Left ventricle myocardium inferior (tissue), 1 donor: ENCODE results near the gene FARP1. TPM values are rescaled to one million over a fixed set of nuclear protein-coding genes. Genes with fewer than 3 reads are reported as not detected.

Source experiments
- DNase-seq: peaks from one replicate; pipeline ENCODE4 v3.0.0-alpha.2; 2020
- H3K27ac ChIP-seq: fragments of 200-600 bp; replicated peaks from 2 replicates; pipeline ENCODE4 v1.8.0; 2021
- H3K27me3 ChIP-seq: fragments of 200-600 bp; 2 replicates; pipeline ENCODE4 v1.8.0; 2021; ENCODE audit warnings: low read depth
- H3K36me3 ChIP-seq: fragments of 200-600 bp; 2 replicates; pipeline ENCODE4 v1.8.0; 2021
- H3K4me1 ChIP-seq: fragments of 200-600 bp; 2 replicates; pipeline ENCODE4 v1.8.0; 2021
- H3K4me3 ChIP-seq: fragments of 200-600 bp; 2 replicates; pipeline ENCODE4 v1.8.0; 2021; ENCODE audit warnings: mild to moderate bottlenecking, moderate library complexity
- H3K9me3 ChIP-seq: fragments of 200-600 bp; replicated peaks from 2 replicates; pipeline ENCODE4 v1.8.0; 2021
- CTCF ChIP-seq: fragments of 200-600 bp; IDR thresholded peaks from 2 replicates; pipeline ENCODE4 v1.8.0; 2021; ENCODE audit warnings: antibody characterized with exemption, mild to moderate bottlenecking, borderline replicate concordance
- intact Hi-C: fragments of 100-400 bp; cut with micrococcal nuclease; formaldehyde crosslinking; loops from one replicate; pipeline ENCODE4 v1.11.0; 2022
- total RNA-seq: library from RNA; stranded (reverse); fragmentation: NEBNext Ultra II Directional; extraction: Animal tissue kit (Norgen Biotek cat#: 25700); gene quantifications from one replicate; pipeline ENCODE4 v1.2.1, GENCODE V29; 2021
- donor health status: DM: no; HTN: yes; CAD: no; lungs with severe emphysema.

FARP1 gene
- total RNA-seq, 1 donor from 2014 or later, result 17.6 TPM

GRCh38 chr13:98423417-98423816 lies 280.5 kb downstream of the FARP1 start:
- H3K27me3 ChIP-seq, result no peaks in the 10 kb centered on the region
- H3K36me3 ChIP-seq, result peaks cover 18% of the 10 kb centered on the region
- intact Hi-C loops, result no loop called here
- no peak for DNase-seq
- TF ChIP-seq CTCF, result no peak
- no peak overlapping the region for H3K27ac ChIP-seq
- peaks cover 13% of the 10 kb centered on the region for H3K4me1 ChIP-seq
- no peaks in the 10 kb centered on the region for H3K9me3 ChIP-seq
- H3K4me3 ChIP-seq, result no peak overlapping the region

GRCh38 chr13:98427331-98427995 lies 284.6 kb downstream of the FARP1 start:
- intact Hi-C loops, result no loop called here

GRCh38 chr13:98428256-98428966 lies 285.5 kb downstream of the FARP1 start:
- DNase-seq, result no peak
- Histone ChIP-seq H3K27ac (no peak overlapping the region), H3K4me3 (no peak overlapping the region), H3K9me3 (no peaks in the 10 kb centered on the region), H3K36me3 (peaks cover 12% of the 10 kb centered on the region), H3K4me1 (peaks cover 13% of the 10 kb centered on the region), H3K27me3 (no peaks in the 10 kb centered on the region)
- TF ChIP-seq CTCF, result no peak
- intact Hi-C loops, result no loop called here

More at GRCh38 chr13:98427331-98427995, 284.6 kb downstream of the FARP1 start:
- Histone ChIP-seq H3K4me3 (no peak overlapping the region), H3K4me1 (peaks cover 13% of the 10 kb centered on the region), H3K9me3 (no peaks in the 10 kb centered on the region), H3K27me3 (no peaks in the 10 kb centered on the region), H3K27ac (no peak overlapping the region), H3K36me3 (peaks cover 12% of the 10 kb centered on the region)
- no peak for TF ChIP-seq CTCF
- no peak for DNase-seq

GRCh38 chr13:98429081-98429480 lies 286.2 kb downstream of the FARP1 start:
- no peak for TF ChIP-seq CTCF
- Histone ChIP-seq H3K9me3 (no peaks in the 10 kb centered on the region), H3K36me3 (peaks cover 12% of the 10 kb centered on the region), H3K27me3 (no peaks in the 10 kb centered on the region), H3K4me3 (no peak overlapping the region), H3K27ac (no peak overlapping the region), H3K4me1 (peaks cover 13% of the 10 kb centered on the region)
- no peak for DNase-seq
- intact Hi-C loops, result no loop called here

GRCh38 chr13:98429531-98429930 lies 286.6 kb downstream of the FARP1 start:
- H3K27ac ChIP-seq, result no peak overlapping the region
- peaks cover 13% of the 10 kb centered on the region for H3K4me1 ChIP-seq
- H3K4me3 ChIP-seq, result no peak overlapping the region
- intact Hi-C loops, result no loop called here
- peaks cover 12% of the 10 kb centered on the region for H3K36me3 ChIP-seq
- H3K27me3 ChIP-seq, result no peaks in the 10 kb centered on the region
- no peaks in the 10 kb centered on the region for H3K9me3 ChIP-seq
- TF ChIP-seq CTCF, result no peak
- no peak for DNase-seq
